HL-60 (cell line): ENCODE measurements around the gene PTH2.

Source experiments
- POLR2AphosphoS5 ChIP-seq: IDR thresholded peaks from 2 replicates; pipeline ENCODE4 v1.6.1; 2012; ENCODE audit warnings: low read depth
- TF ChIP-seq, protein P1 (sequence below): IDR thresholded peaks from one replicate; pipeline ENCODE4 v1.5.1; 2011; ENCODE audit warnings: low read length, control low read depth, inconsistent platforms; ENCODE audit not compliant: insufficient read depth

DNA sequence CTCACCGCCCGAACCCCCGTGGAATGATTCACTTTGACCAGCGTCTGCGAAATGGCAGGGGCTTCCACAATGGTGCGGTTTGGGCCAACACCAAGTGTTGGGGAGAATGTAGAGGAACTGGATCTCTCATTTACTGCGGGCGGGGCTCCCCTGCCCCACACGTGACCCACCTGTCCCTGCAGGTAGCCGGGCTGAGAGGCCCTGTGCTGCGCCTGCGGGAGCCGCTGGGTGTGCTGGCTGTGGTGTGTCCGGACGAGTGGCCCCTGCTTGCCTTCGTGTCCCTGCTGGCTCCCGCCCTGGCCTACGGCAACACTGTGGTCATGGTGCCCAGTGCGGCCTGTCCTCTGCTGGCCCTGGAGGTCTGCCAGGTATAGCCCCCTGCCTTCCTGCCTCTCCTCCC is 45.0 kb upstream of the PTH2 start:
- TF ChIP-seq, protein P1, sequence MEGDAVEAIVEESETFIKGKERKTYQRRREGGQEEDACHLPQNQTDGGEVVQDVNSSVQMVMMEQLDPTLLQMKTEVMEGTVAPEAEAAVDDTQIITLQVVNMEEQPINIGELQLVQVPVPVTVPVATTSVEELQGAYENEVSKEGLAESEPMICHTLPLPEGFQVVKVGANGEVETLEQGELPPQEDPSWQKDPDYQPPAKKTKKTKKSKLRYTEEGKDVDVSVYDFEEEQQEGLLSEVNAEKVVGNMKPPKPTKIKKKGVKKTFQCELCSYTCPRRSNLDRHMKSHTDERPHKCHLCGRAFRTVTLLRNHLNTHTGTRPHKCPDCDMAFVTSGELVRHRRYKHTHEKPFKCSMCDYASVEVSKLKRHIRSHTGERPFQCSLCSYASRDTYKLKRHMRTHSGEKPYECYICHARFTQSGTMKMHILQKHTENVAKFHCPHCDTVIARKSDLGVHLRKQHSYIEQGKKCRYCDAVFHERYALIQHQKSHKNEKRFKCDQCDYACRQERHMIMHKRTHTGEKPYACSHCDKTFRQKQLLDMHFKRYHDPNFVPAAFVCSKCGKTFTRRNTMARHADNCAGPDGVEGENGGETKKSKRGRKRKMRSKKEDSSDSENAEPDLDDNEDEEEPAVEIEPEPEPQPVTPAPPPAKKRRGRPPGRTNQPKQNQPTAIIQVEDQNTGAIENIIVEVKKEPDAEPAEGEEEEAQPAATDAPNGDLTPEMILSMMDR: no peak
- TF ChIP-seq POLR2AphosphoS5: no peak
